ENCODE measurements around the gene S100A9. TPM values are rescaled to one million over a fixed set of nuclear protein-coding genes. Genes with fewer than 3 reads are reported as not detected.

The S100A9 gene
- total RNA-seq, 1 donor from 2014 or later, result 4.2 TPM

DNA sequence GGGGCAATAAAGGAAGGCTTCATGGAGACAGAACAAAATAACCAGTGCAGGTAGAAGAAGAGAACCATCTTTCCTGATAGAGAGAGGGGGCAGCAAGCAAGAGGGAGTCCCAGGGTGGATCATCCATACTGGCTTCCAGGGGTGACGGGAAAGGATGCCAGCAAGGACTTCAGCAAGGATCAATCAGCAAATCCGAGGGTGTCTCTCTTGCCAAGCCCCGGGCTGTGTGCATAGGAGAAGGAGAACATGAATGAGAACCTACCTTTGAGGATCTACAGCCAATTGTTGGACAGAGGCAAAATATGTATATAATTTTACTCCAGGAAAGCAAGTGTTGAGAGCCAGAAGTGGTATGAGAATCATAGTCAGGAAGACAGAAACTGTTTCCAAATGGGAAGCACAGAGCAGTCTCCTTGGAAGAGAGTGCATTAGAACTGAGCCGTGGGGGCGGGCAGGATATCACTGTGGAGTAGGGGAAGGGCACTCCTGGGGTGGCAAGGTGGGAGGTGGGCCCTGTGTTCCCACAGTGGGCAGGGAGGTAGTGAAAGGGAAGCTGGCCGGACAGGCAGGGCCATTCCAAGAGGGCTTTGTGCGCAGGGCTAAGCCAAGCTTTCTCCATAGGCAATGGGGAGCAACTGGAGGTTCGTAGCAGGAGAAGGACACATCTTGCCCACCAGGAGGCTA, 1.1 kb upstream of the S100A9 start:
- TF ChIP-seq, protein P1, sequence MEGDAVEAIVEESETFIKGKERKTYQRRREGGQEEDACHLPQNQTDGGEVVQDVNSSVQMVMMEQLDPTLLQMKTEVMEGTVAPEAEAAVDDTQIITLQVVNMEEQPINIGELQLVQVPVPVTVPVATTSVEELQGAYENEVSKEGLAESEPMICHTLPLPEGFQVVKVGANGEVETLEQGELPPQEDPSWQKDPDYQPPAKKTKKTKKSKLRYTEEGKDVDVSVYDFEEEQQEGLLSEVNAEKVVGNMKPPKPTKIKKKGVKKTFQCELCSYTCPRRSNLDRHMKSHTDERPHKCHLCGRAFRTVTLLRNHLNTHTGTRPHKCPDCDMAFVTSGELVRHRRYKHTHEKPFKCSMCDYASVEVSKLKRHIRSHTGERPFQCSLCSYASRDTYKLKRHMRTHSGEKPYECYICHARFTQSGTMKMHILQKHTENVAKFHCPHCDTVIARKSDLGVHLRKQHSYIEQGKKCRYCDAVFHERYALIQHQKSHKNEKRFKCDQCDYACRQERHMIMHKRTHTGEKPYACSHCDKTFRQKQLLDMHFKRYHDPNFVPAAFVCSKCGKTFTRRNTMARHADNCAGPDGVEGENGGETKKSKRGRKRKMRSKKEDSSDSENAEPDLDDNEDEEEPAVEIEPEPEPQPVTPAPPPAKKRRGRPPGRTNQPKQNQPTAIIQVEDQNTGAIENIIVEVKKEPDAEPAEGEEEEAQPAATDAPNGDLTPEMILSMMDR (IDR thresholded peaks at IDR 0.05; ENCODE audit: unreplicated experiment), result no peak
- no peaks in the 10 kb centered on the region for H3K27me3 Mint-ChIP-seq (ENCODE audit: low read depth)
- no peak for DNase-seq (ENCODE audit: low spot score in 2 of 2, unreplicated experiment in 2 of 2)
- H3K9me3 Mint-ChIP-seq, result no peaks in the 10 kb centered on the region
- no peak overlapping the region for H3K27ac Mint-ChIP-seq
- no peaks in the 10 kb centered on the region for H3K36me3 Mint-ChIP-seq
- H3K4me1 Mint-ChIP-seq, result no peaks in the 10 kb centered on the region
- no peak overlapping the region for H3K4me3 Mint-ChIP-seq

DNA sequence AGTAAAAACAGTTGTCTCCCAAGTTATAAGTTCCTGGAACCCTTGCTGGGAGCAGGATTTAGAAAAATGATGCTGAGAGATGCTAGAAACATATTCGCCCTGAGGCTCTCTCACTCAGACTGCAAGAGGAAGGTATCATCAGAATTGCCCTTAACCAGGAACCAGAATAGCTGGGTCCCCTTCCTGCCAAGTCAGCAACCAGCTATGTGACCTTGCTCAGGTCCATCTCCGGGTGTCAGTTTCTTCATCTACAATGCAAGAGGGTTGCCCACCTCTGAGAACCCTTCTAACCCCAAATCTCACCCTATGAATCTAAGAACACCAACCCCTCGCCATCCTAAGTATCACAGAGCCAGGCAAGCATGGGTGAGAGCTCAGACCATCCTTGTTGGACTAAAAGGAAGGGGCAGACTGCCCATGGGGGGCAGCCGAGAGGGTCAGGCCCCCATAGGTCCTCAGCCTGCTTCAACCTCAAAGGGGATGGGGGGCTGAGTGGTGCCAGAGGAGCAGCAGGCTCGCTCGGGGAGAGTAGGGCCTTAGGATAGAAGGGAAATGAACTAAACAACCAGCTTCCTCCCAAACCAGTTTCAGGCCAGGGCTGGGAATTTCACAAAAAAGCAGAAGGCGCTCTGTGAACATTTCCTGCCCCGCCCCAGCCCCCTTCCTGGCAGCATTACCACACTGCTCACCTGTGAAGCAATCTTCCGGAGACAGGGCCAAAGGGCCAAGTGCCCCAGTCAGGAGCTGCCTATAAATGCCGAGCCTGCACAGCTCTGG, 390 bp upstream of the S100A9 start:
- Mint-ChIP-seq H3K4me3 (no peak overlapping the region), H3K27ac (no peak overlapping the region), H3K36me3 (no peaks in the 10 kb centered on the region), H3K9me3 (no peaks in the 10 kb centered on the region), H3K27me3 (ENCODE audit: low read depth) (no peaks in the 10 kb centered on the region), H3K4me1 (no peaks in the 10 kb centered on the region)
- TF ChIP-seq, protein P1 (IDR thresholded peaks at IDR 0.05; ENCODE audit: unreplicated experiment), result no peak
- no peak for DNase-seq (ENCODE audit: low spot score in 2 of 2, unreplicated experiment in 2 of 2)

DNA sequence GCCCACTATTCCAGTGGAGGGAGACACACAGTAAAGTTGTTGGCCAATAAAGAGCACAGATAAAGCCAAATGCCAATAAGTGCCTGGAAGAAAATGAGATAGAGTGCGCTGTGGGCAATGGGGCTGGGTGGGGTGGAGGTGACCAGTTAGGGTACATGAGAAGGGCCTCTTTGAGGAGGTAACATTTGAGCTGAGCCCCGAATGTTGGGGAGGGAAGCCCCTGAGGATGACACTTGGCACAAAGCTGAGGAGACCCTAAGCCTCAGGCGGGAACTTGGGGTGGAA, 979 bp downstream of the S100A9 start:
- Mint-ChIP-seq H3K9me3 (no peaks in the 10 kb centered on the region), H3K27me3 (ENCODE audit: low read depth) (no peaks in the 10 kb centered on the region), H3K27ac (no peak overlapping the region), H3K4me3 (no peak overlapping the region), H3K36me3 (no peaks in the 10 kb centered on the region), H3K4me1 (no peaks in the 10 kb centered on the region)
- DNase-seq (ENCODE audit: low spot score in 2 of 2, unreplicated experiment in 2 of 2), result no peak
- TF ChIP-seq, protein P1 (IDR thresholded peaks at IDR 0.05; ENCODE audit: unreplicated experiment), result no peak

DNA sequence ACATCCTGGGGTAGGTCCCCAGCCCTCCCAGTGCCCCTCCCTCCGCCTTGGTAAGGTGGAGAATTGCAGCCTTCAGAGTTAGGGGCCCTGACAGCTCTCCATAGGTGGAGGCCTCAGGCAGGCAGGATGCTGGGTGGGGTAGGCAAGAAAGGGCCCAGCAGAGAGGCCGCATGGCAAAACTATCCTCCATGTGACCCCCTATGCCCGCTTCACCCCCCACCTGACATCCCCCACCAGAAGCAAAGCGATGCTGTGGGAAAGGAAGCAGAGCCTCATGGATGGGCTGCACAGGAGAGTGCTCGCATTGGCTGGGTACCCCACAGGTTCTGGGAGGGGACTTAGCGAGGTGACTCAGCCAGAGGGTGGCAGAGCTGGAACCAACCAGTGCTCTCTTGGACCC, 1.6 kb downstream of the S100A9 start:
- DNase-seq (ENCODE audit: low spot score in 2 of 2, unreplicated experiment in 2 of 2), result no peak
- Mint-ChIP-seq H3K27me3 (ENCODE audit: low read depth) (no peaks in the 10 kb centered on the region), H3K27ac (no peak overlapping the region), H3K4me1 (peaks cover under 1% of the 10 kb centered on the region), H3K9me3 (no peaks in the 10 kb centered on the region), H3K36me3 (no peaks in the 10 kb centered on the region), H3K4me3 (no peak overlapping the region)
- TF ChIP-seq, protein P1 (IDR thresholded peaks at IDR 0.05; ENCODE audit: unreplicated experiment), result no peak

DNA sequence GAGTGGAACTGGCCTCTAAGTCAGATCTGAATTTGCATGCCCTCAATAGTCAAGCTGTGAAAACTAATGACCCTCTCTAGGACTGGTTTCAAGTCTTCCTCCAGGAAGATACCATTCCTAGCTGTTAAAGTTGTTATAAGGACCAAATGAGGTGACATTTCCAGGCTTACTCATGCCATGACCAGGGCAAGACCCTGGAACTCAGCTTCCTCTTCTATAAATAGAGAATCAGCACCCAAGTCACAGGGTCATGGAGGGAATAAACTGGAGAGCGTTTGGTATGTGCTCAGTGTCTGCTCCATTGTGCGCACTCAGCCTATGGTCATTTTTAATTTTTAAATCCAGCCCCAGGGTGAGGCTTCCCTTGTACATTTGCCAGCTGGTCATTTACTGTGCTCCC, 2.5 kb downstream of the S100A9 start:
- no peak for DNase-seq (ENCODE audit: low spot score in 2 of 2, unreplicated experiment in 2 of 2)

More for the DNA sequence above, 2.5 kb downstream of the S100A9 start:
- Mint-ChIP-seq H3K9me3 (no peaks in the 10 kb centered on the region), H3K4me3 (no peak overlapping the region), H3K4me1 (peaks cover 10% of the 10 kb centered on the region), H3K27ac (no peak overlapping the region), H3K36me3 (no peaks in the 10 kb centered on the region), H3K27me3 (ENCODE audit: low read depth) (no peaks in the 10 kb centered on the region)
- TF ChIP-seq, protein P1 (IDR thresholded peaks at IDR 0.05; ENCODE audit: unreplicated experiment), result no peak
